ENCODE data around the gene PRR5.

The PRR5 gene

DNA sequence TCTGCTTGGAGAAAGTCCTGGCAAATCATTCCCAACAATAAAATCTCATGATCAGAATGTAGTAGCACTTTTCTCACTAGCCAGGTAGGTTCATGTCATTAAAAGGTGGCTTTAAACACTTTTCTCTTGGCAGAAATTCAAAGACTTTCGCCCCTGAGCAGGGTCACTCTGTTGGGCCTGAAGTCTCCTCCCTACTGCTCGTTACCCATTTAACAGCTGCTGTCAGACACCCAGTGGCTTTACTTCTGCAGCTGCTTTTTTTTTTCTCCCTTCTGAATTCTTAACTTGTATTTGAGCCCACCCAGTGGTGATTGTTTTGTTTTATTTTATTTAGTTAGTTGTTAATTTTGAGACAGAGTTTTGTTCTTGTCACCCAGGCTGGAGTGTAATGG, 75.4 kb downstream of the PRR5 start:
- Histone ChIP-seq H3K4me2 (no peak overlapping the region), H3K4me1 (no peaks in the 10 kb centered on the region), H3K9ac (no peak overlapping the region), H4K20me1 (no peaks in the 10 kb centered on the region), H3K36me3 (no peaks in the 10 kb centered on the region), H3K9me3 (peaks cover 15% of the 10 kb centered on the region), H3K27me3 (no peaks in the 10 kb centered on the region), H3K4me3 (no peak overlapping the region), H3K27ac (no peak overlapping the region)
- TF ChIP-seq Cebpa-rat (IDR thresholded peaks at IDR 0.05), result no peak

DNA sequence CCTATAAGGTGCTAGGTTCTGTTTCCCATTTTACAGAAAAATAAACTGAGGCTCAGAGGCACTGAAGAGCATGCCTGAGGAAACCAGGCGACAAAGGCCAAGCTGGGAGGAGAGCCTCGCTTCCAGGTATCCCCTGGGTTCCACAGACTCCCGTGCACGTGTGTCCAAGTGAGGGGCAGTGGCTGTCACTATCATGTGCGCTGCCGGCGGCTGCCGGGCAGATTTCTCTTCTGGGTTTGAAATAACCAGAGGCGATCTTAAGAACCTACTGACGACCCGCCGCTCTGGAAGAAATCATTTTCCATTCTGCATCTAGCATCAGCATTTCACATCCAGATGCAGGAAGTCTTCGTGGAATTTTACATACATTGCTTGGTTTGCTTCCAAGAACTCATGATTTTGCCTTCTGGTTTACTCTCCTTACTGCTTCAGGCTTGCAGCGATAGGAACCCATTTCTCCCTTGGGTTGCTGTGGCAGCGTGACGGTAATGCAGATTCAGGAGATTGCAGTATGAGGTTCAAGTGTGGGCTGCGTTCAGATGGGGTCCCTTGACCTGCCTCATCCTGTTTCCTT, 79.0 kb downstream of the PRR5 start:
- no peaks in the 10 kb centered on the region for H4K20me1 ChIP-seq
- no peak for TF ChIP-seq Cebpa-rat (IDR thresholded peaks at IDR 0.05)
- no peak overlapping the region for H3K4me2 ChIP-seq
- H3K27me3 ChIP-seq, result no peaks in the 10 kb centered on the region
- H3K9me3 ChIP-seq, result no peaks in the 10 kb centered on the region
- no peaks in the 10 kb centered on the region for H3K4me1 ChIP-seq
- no peak overlapping the region for H3K27ac ChIP-seq
- H3K9ac ChIP-seq, result no peak overlapping the region
- H3K4me3 ChIP-seq, result no peak overlapping the region
- H3K36me3 ChIP-seq, result no peaks in the 10 kb centered on the region

DNA sequence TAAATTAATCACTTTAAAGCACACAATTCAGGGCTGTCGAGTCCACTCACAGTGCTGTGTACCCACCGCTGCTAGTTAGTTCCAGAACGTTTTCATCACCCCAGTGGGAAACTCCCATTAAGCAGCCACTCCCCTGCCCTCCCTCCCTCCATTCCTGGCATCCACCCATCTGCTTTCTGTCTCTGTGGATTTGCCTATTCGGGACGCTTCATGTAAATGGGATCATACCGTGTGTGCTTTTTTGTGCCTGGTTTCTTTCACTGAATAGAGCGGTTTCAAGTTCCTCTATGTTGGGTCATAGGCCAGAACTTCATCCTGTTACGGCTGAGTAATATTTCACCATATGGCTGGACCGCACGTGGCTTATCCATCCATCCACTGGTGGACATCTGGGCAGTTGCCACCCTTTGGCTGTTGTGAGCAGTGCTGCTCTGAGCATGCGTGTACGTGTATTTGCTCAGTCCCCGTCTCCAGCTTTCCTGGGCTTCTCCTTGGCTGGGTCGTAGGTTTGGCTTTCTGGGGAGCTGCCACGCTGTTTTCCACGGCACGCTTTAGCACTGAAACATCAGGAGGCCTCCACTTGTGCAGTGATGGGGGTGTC, 80.5 kb downstream of the PRR5 start:
- no peak for TF ChIP-seq Cebpa-rat (IDR thresholded peaks at IDR 0.05)
- Histone ChIP-seq H4K20me1 (no peaks in the 10 kb centered on the region), H3K4me2 (no peak overlapping the region), H3K9ac (no peak overlapping the region), H3K27me3 (no peaks in the 10 kb centered on the region), H3K9me3 (no peaks in the 10 kb centered on the region), H3K4me1 (no peaks in the 10 kb centered on the region), H3K27ac (no peak overlapping the region), H3K4me3 (no peak overlapping the region), H3K36me3 (no peaks in the 10 kb centered on the region)

DNA sequence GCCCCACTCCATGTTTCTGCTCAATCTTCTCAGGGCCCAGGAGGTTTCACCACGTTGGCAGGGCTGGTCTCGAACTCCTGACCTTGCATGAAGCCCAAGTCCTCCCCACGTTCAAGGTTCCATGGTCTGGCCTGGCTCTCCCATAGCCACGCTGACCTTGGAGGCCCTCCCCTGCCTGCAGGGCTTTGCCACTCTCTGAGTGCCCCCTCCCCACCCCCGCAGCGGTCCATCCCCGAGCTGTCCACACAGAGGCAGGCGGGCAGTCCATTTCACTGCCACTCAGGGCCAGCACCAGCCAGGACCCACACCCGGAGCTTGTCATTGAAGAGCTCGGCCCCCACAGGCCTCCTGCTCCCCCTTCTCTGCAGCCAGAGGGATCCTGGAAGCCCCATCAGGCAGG, 81.1 kb downstream of the PRR5 start:
- no peaks in the 10 kb centered on the region for H3K9me3 ChIP-seq
- no peak overlapping the region for H3K9ac ChIP-seq
- H3K4me1 ChIP-seq, result no peaks in the 10 kb centered on the region
- no peaks in the 10 kb centered on the region for H3K27me3 ChIP-seq
- no peak overlapping the region for H3K27ac ChIP-seq
- H3K4me3 ChIP-seq, result no peak overlapping the region
- no peak overlapping the region for H3K4me2 ChIP-seq
- TF ChIP-seq Cebpa-rat (IDR thresholded peaks at IDR 0.05), result no peak
- no peaks in the 10 kb centered on the region for H4K20me1 ChIP-seq
- no peaks in the 10 kb centered on the region for H3K36me3 ChIP-seq

DNA sequence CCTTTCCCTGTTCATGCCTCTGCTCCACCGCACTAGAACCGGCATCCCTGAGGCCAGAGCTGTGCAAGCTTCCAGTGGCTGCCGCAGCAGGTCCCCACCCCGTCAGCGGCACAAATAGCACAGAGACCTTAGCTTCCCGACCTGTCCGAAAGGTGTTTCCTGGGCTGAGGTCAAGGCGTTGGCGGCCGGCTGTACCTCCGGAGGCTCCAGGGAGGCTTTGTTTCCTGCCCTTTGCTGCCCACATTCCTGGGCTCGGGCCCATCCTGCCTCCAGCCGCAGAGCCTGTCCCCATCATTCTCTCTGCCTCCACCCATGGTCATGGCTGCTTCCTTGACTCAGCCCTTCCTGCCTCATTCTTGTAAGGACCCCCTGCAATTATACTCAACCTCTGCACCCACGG, 81.6 kb downstream of the PRR5 start:
- Histone ChIP-seq H3K36me3 (no peaks in the 10 kb centered on the region), H3K4me3 (no peak overlapping the region), H3K9ac (no peak overlapping the region), H3K4me2 (no peak overlapping the region), H3K4me1 (no peaks in the 10 kb centered on the region), H3K27ac (no peak overlapping the region), H4K20me1 (no peaks in the 10 kb centered on the region), H3K27me3 (no peaks in the 10 kb centered on the region), H3K9me3 (no peaks in the 10 kb centered on the region)
- TF ChIP-seq Cebpa-rat (IDR thresholded peaks at IDR 0.05), result no peak

DNA sequence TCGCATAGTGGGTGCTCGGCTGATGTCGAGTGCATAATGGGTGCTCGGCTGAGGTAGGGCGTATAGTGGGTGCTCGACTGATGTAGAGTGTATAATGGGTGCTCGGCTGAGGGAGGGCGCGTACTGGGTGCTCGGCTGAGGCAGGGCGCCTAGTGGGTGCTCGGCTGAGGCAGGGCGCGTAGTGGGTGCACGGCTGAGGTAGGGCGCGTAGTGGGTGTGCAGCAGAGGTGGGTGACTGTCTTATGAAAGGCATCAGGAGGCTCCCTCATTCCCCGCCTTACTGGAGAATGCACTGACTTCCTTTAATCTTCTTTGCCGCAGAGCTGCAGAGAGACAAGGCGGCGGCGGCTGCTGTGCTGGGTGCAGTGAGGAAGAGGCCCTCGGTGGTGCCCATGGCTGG, 84.1 kb downstream of the PRR5 start:
- H3K4me3 ChIP-seq, result no peak overlapping the region
- no peaks in the 10 kb centered on the region for H3K27me3 ChIP-seq
- H3K9ac ChIP-seq, result no peak overlapping the region
- H3K27ac ChIP-seq, result no peak overlapping the region
- TF ChIP-seq Cebpa-rat (IDR thresholded peaks at IDR 0.05), result no peak
- H3K4me1 ChIP-seq, result no peaks in the 10 kb centered on the region
- H3K9me3 ChIP-seq, result no peaks in the 10 kb centered on the region
- H3K36me3 ChIP-seq, result no peaks in the 10 kb centered on the region
- no peaks in the 10 kb centered on the region for H4K20me1 ChIP-seq
- no peak overlapping the region for H3K4me2 ChIP-seq

DNA sequence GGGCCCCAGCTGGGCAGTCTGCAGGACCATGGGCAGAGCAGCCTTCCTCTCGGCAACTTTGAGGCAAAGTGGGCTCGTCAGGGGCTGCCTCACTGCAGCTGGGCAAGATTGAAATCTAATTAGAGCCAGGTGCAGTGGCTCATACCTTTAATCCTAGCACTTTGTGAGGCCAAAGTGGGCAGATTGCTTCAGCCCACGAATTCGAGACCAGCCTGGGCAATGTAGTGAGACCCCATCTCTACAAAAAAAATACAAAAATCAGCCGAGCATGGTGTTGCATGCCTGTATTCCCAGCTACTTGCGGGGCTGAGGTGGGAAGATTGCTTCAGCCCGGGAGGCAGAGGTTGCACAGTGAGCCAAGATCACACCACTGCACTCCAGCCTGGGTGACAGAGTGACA, 84.6 kb downstream of the PRR5 start:
- H3K4me1 ChIP-seq, result no peaks in the 10 kb centered on the region
- no peaks in the 10 kb centered on the region for H3K27me3 ChIP-seq
- no peaks in the 10 kb centered on the region for H3K36me3 ChIP-seq
- no peak overlapping the region for H3K9ac ChIP-seq
- H3K27ac ChIP-seq, result no peak overlapping the region
- H3K4me2 ChIP-seq, result no peak overlapping the region
- H3K9me3 ChIP-seq, result no peaks in the 10 kb centered on the region
- no peak for TF ChIP-seq Cebpa-rat (IDR thresholded peaks at IDR 0.05)
- no peak overlapping the region for H3K4me3 ChIP-seq
- no peaks in the 10 kb centered on the region for H4K20me1 ChIP-seq
